Measurements from ENCODE around the gene BICC1. TPM values are rescaled to one million over a fixed set of nuclear protein-coding genes. Genes with fewer than 3 reads are reported as not detected.

BICC1 gene
- polyA plus RNA-seq, 3 donors: 0.02 to 0.24 (median 0.14) TPM

DNA sequence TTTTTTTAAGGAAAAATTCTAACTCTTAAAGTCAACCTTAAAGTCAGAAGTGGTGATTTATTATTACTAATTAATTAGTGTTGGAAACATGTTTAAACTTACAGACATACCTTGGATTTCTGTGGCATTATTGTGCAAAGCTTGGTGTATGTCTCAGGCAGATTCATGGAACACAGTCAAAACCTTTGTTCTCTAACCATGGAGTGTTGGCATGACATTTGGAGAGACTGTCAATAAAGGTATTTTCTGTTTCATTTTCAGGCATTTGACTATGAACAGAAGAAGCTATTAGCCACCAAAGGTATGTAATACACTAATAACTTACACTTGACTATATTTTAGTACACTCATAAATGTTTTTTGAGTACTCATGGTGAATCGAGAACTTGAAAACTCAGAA, 293.7 kb downstream of the BICC1 start:
- H3K27me3 Mint-ChIP-seq (ENCODE audit: low read depth in 3 of 3): peaks cover 0 to 2% (median 0%) of the 10 kb centered on the region in 3 donors
- no peak for DNase-seq
- intact Hi-C loops (cut with micrococcal nuclease): no loop called here

GRCh38 chr10:58806970-58807628, 294.4 kb downstream of the BICC1 start:
- Histone ChIP-seq H3K79me2 (ENCODE audit: insufficient read depth, low read length) (no peaks in the 10 kb centered on the region), H3K4me1 (ENCODE audit: control insufficient read depth in 1 of 2, insufficient read depth in 2 of 2, low read length in 2 of 2) (no peaks in the 10 kb centered on the region), H3K4me2 (replicated peaks; ENCODE audit: extremely low read depth, low read length, poor library complexity, severe bottlenecking) (no peak overlapping the region), H3K27me3 (ENCODE audit: control insufficient read depth in 2 of 2, insufficient read depth in 2 of 2, low read length in 2 of 2) (no peaks in the 10 kb centered on the region), H3K4me3 (replicated peaks in 1 of 3; ENCODE audit: low read depth in 2 of 3, low read length in 3 of 3) (no peak overlapping the region), H4K20me1 (ENCODE audit: insufficient read depth, low read length) (no peaks in the 10 kb centered on the region), H3K9ac (ENCODE audit: insufficient read depth, low read length, poor library complexity, severe bottlenecking) (no peak overlapping the region), H3K9me3 (replicated peaks in 1 of 2; ENCODE audit: control insufficient read depth in 1 of 2, insufficient read depth in 1 of 2, low read length in 2 of 2) (no peaks in the 10 kb centered on the region), H3K27ac (ENCODE audit: low read depth in 1 of 2, low read length in 2 of 2) (no peak overlapping the region), H2AFZ (ENCODE audit: insufficient read depth, low read depth, low read length, poor library complexity, severe bottlenecking) (no peak overlapping the region), H3K36me3 (replicated peaks in 1 of 2; ENCODE audit: control insufficient read depth in 1 of 2, insufficient read depth in 2 of 2, low read length in 2 of 2) (no peaks in the 10 kb centered on the region)
- H3K27me3 Mint-ChIP-seq (ENCODE audit: low read depth in 3 of 3): peaks cover 0 to 2% (median 0%) of the 10 kb centered on the region in 3 donors
- H3K4me1 Mint-ChIP-seq: no peaks in the 10 kb centered on the region
- H3K36me3 Mint-ChIP-seq: peaks cover 2 to 4% of the 10 kb centered on the region in 2 donors
- H3K4me3 Mint-ChIP-seq: no peak overlapping the region
- 100% methylated on average over 1 of the region's 4 CpGs for WGBS (ENCODE audit: insufficient coverage)
- H3K27ac Mint-ChIP-seq: no peak overlapping the region
- TF ChIP-seq, protein P1, sequence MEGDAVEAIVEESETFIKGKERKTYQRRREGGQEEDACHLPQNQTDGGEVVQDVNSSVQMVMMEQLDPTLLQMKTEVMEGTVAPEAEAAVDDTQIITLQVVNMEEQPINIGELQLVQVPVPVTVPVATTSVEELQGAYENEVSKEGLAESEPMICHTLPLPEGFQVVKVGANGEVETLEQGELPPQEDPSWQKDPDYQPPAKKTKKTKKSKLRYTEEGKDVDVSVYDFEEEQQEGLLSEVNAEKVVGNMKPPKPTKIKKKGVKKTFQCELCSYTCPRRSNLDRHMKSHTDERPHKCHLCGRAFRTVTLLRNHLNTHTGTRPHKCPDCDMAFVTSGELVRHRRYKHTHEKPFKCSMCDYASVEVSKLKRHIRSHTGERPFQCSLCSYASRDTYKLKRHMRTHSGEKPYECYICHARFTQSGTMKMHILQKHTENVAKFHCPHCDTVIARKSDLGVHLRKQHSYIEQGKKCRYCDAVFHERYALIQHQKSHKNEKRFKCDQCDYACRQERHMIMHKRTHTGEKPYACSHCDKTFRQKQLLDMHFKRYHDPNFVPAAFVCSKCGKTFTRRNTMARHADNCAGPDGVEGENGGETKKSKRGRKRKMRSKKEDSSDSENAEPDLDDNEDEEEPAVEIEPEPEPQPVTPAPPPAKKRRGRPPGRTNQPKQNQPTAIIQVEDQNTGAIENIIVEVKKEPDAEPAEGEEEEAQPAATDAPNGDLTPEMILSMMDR (IDR thresholded peaks at IDR 0.05): no peak
- intact Hi-C loops (cut with micrococcal nuclease): no loop called here
- DNase-seq: no peak
- peaks cover 0 to 3% (median 0%) of the 10 kb centered on the region in 7 donors for H3K9me3 Mint-ChIP-seq

More for the DNA sequence above, 293.7 kb downstream of the BICC1 start:
- H3K27ac Mint-ChIP-seq: no peak overlapping the region
- H3K4me1 ChIP-seq (ENCODE audit: control insufficient read depth in 1 of 2, insufficient read depth in 2 of 2, low read length in 2 of 2): no peaks in the 10 kb centered on the region
- H3K36me3 Mint-ChIP-seq: peaks cover 2 to 5% of the 10 kb centered on the region in 2 donors
- H3K4me3 ChIP-seq (replicated peaks in 1 of 3; ENCODE audit: low read depth in 2 of 3, low read length in 3 of 3): no peak overlapping the region
- peaks cover 0 to 3% (median 0%) of the 10 kb centered on the region in 7 donors for H3K9me3 Mint-ChIP-seq
- no peaks in the 10 kb centered on the region for H3K79me2 ChIP-seq (ENCODE audit: insufficient read depth, low read length)
- H2AFZ ChIP-seq (ENCODE audit: insufficient read depth, low read depth, low read length, poor library complexity, severe bottlenecking): no peak overlapping the region
- no peaks in the 10 kb centered on the region for H3K36me3 ChIP-seq (replicated peaks in 1 of 2; ENCODE audit: control insufficient read depth in 1 of 2, insufficient read depth in 2 of 2, low read length in 2 of 2)
- no CpG with 5 or more reads among the region's 1 CpG for WGBS (ENCODE audit: insufficient coverage)
- no peaks in the 10 kb centered on the region for H4K20me1 ChIP-seq (ENCODE audit: insufficient read depth, low read length)
- TF ChIP-seq, protein P1 (IDR thresholded peaks at IDR 0.05): no peak
- no peak overlapping the region for H3K9ac ChIP-seq (ENCODE audit: insufficient read depth, low read length, poor library complexity, severe bottlenecking)
- H3K27me3 ChIP-seq (ENCODE audit: control insufficient read depth in 2 of 2, insufficient read depth in 2 of 2, low read length in 2 of 2): no peaks in the 10 kb centered on the region
- H3K4me3 Mint-ChIP-seq: no peak overlapping the region
- H3K4me1 Mint-ChIP-seq: no peaks in the 10 kb centered on the region
- no peak overlapping the region for H3K4me2 ChIP-seq (replicated peaks; ENCODE audit: extremely low read depth, low read length, poor library complexity, severe bottlenecking)
- H3K27ac ChIP-seq (ENCODE audit: low read depth in 1 of 2, low read length in 2 of 2): no peak overlapping the region
- H3K9me3 ChIP-seq (replicated peaks in 1 of 2; ENCODE audit: control insufficient read depth in 1 of 2, insufficient read depth in 1 of 2, low read length in 2 of 2): no peaks in the 10 kb centered on the region
